ENCODE results near the gene HOGA1.

The HOGA1 gene

DNA sequence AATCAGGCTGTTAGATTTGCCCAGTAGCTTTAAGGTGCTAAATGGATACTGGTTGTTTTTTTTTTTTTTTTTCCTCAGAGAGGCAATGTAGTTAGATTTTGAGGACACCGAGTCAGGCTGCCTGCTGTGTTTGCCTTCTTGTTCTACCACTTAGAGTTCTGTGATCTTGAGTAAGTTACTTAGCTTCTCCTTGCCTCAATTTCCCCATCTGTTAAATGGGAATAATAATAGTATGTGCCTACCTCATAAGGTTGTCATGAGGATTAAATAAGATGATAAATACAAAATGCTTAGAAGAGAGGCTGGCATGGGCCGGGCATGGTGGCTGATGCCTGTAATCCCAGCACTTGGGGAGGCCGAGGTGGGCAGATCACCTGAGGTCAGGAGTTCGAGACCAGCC is 34.5 kb downstream of the HOGA1 start:
- H3K27ac ChIP-seq (replicated peaks) = no peak overlapping the region
- no peak overlapping the region for H3K4me3 ChIP-seq (replicated peaks; ENCODE audit: insufficient read depth, low read length)
- H3K27me3 ChIP-seq (ENCODE audit: insufficient read depth, poor library complexity, severe bottlenecking) = no peaks in the 10 kb centered on the region
- no peak for DNase-seq (ENCODE audit: low read depth in 1 of 2, low spot score in 1 of 2)
- TF ChIP-seq, protein P1, sequence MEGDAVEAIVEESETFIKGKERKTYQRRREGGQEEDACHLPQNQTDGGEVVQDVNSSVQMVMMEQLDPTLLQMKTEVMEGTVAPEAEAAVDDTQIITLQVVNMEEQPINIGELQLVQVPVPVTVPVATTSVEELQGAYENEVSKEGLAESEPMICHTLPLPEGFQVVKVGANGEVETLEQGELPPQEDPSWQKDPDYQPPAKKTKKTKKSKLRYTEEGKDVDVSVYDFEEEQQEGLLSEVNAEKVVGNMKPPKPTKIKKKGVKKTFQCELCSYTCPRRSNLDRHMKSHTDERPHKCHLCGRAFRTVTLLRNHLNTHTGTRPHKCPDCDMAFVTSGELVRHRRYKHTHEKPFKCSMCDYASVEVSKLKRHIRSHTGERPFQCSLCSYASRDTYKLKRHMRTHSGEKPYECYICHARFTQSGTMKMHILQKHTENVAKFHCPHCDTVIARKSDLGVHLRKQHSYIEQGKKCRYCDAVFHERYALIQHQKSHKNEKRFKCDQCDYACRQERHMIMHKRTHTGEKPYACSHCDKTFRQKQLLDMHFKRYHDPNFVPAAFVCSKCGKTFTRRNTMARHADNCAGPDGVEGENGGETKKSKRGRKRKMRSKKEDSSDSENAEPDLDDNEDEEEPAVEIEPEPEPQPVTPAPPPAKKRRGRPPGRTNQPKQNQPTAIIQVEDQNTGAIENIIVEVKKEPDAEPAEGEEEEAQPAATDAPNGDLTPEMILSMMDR (IDR thresholded peaks at IDR 0.05; ENCODE audit: insufficient read depth, low read length) = no peak
- TF ChIP-seq SPI1 (IDR thresholded peaks at IDR 0.05; ENCODE audit: borderline replicate concordance, low read depth) (no peak), GABPA (IDR thresholded peaks at IDR 0.05; ENCODE audit: low read depth) (no peak), POLR2AphosphoS5 (IDR thresholded peaks at IDR 0.05; ENCODE audit: low read depth) (no peak)
- TF ChIP-seq, protein P2, sequence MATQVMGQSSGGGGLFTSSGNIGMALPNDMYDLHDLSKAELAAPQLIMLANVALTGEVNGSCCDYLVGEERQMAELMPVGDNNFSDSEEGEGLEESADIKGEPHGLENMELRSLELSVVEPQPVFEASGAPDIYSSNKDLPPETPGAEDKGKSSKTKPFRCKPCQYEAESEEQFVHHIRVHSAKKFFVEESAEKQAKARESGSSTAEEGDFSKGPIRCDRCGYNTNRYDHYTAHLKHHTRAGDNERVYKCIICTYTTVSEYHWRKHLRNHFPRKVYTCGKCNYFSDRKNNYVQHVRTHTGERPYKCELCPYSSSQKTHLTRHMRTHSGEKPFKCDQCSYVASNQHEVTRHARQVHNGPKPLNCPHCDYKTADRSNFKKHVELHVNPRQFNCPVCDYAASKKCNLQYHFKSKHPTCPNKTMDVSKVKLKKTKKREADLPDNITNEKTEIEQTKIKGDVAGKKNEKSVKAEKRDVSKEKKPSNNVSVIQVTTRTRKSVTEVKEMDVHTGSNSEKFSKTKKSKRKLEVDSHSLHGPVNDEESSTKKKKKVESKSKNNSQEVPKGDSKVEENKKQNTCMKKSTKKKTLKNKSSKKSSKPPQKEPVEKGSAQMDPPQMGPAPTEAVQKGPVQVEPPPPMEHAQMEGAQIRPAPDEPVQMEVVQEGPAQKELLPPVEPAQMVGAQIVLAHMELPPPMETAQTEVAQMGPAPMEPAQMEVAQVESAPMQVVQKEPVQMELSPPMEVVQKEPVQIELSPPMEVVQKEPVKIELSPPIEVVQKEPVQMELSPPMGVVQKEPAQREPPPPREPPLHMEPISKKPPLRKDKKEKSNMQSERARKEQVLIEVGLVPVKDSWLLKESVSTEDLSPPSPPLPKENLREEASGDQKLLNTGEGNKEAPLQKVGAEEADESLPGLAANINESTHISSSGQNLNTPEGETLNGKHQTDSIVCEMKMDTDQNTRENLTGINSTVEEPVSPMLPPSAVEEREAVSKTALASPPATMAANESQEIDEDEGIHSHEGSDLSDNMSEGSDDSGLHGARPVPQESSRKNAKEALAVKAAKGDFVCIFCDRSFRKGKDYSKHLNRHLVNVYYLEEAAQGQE (IDR thresholded peaks at IDR 0.05; ENCODE audit: insufficient replicate concordance, low read depth) = no peak

DNA sequence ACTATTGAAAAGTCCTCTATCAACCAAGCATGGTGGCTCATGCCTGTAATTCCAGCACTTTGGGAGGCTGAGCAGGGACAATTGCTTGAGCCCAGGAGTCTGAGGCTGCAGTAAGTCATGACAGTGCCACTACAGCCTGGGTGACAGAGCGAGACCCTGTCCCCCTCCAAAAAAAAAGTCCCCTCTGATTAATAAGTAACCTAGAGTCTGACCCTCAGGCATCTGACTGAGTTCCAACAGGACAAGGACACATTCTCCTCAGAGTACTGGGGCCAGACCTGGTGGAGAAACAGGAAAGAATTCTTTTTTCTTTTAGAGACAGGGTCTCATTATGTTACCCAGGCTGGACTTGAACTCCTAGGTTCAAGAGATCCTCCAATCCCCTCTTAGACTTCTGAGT is 39.1 kb downstream of the HOGA1 start:
- Histone ChIP-seq H3K27me3 (ENCODE audit: insufficient read depth, poor library complexity, severe bottlenecking) (no peaks in the 10 kb centered on the region), H3K27ac (replicated peaks) (no peak overlapping the region), H3K4me3 (replicated peaks; ENCODE audit: insufficient read depth, low read length) (no peak overlapping the region)
- TF ChIP-seq SPI1 (IDR thresholded peaks at IDR 0.05; ENCODE audit: borderline replicate concordance, low read depth) (no peak), POLR2AphosphoS5 (IDR thresholded peaks at IDR 0.05; ENCODE audit: low read depth) (no peak), GABPA (IDR thresholded peaks at IDR 0.05; ENCODE audit: low read depth) (no peak)
- TF ChIP-seq, protein P2 (IDR thresholded peaks at IDR 0.05; ENCODE audit: insufficient replicate concordance, low read depth) = no peak
- TF ChIP-seq, protein P1 (IDR thresholded peaks at IDR 0.05; ENCODE audit: insufficient read depth, low read length) = no peak
- DNase-seq (ENCODE audit: low read depth in 1 of 2, low spot score in 1 of 2) = no peak

DNA sequence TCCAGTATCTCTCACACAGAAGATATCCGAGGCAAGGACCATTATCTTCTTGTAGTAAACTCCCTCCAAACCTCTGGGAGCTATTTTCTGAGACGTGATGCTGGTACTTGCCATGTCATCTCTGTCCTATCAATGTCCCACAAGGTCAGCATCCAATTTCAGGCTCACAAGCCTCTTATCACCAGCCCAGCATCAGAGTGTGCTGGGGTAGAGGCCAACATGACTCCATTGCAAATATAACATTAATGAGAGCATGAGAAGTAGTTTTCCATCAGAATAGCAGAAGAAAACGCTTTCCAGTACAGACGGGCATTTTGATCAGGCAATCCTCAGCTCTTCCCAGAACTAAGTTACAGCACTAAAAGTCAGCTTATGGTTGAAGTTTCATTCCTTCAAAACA is 43.5 kb downstream of the HOGA1 start:
- H3K4me3 ChIP-seq (replicated peaks; ENCODE audit: insufficient read depth, low read length) = no peak overlapping the region
- H3K27ac ChIP-seq (replicated peaks) = no peak overlapping the region
- TF ChIP-seq, protein P1 (IDR thresholded peaks at IDR 0.05; ENCODE audit: insufficient read depth, low read length) = no peak
- no peak for TF ChIP-seq POLR2AphosphoS5 (IDR thresholded peaks at IDR 0.05; ENCODE audit: low read depth)
- TF ChIP-seq SPI1 (IDR thresholded peaks at IDR 0.05; ENCODE audit: borderline replicate concordance, low read depth) = no peak
- TF ChIP-seq GABPA (IDR thresholded peaks at IDR 0.05; ENCODE audit: low read depth) = no peak
- TF ChIP-seq, protein P2 (IDR thresholded peaks at IDR 0.05; ENCODE audit: insufficient replicate concordance, low read depth) = no peak
- H3K27me3 ChIP-seq (ENCODE audit: insufficient read depth, poor library complexity, severe bottlenecking) = no peaks in the 10 kb centered on the region
- DNase-seq (ENCODE audit: low read depth in 1 of 2, low spot score in 1 of 2) = no peak

All from HL-60 (cell line).